WTC11 (cell line): ENCODE results near the gene LCNL1. TPM values are rescaled to one million over a fixed set of nuclear protein-coding genes. Genes with fewer than 3 reads are reported as not detected.

Experiments
- ATAC-seq: fragments of 200-7000 bp; cut with Tn5 transposase; 2 replicates; pipeline ENCODE4 v1.10.0; 2021; ENCODE audit warnings: mild to moderate bottlenecking, moderate library complexity
- CTCF ChIA-PET: fragments of 300-600 bp; sonication (Branson Sonifier 250); formaldehyde crosslinking; loops from one replicate; lab custom pipeline; 2021; ENCODE audit warnings: antibody characterized with exemption; lab: Charles Lee
- POLR2A ChIA-PET: fragments of 350-600 bp; sonication (Branson Sonifier 250); formaldehyde crosslinking; loops from one replicate; lab custom pipeline; 2021; ENCODE audit warnings: antibody characterized with exemption; lab: Charles Lee
- DNase-seq: peaks from one replicate; pipeline ENCODE4 v3.0.0; 2021; ENCODE audit warnings: low spot score
- H3K27ac Mint-ChIP-seq: 2 replicates; pipeline ENCODE4 v1.8.0; 2021; ENCODE audit warnings: mixed read lengths
- H3K27me3 Mint-ChIP-seq: 2 replicates; pipeline ENCODE4 v1.8.0; 2021; ENCODE audit warnings: low read depth, mild to moderate bottlenecking, moderate library complexity, mixed read lengths
- H3K36me3 Mint-ChIP-seq: 2 replicates; pipeline ENCODE4 v1.8.0; 2021; ENCODE audit warnings: mixed read lengths
- H3K4me1 Mint-ChIP-seq: 2 replicates; pipeline ENCODE4 v1.8.0; 2022; ENCODE audit warnings: mixed read lengths
- H3K4me3 Mint-ChIP-seq: 2 replicates; pipeline ENCODE4 v1.8.0; 2021; ENCODE audit warnings: mild to moderate bottlenecking, moderate library complexity, mixed read lengths
- H3K9me3 Mint-ChIP-seq: 2 replicates; pipeline ENCODE4 v1.8.0; 2021; ENCODE audit warnings: mixed read lengths
- ERG ChIP-seq: fragments of 250-450 bp; sonication (Bioruptor Pico); IDR thresholded peaks from 2 replicates; pipeline ENCODE4 v1.8.0; 2021; ENCODE audit warnings: mild to moderate bottlenecking
- ESRRA ChIP-seq: sonication (generic); formaldehyde crosslinking; IDR thresholded peaks from 2 replicates; pipeline ENCODE4 v1.8.1; 2022; ENCODE audit warnings: mild to moderate bottlenecking, missing genetic modification reagents, borderline replicate concordance
- ETV6 ChIP-seq: sonication (generic); formaldehyde crosslinking; IDR thresholded peaks from 2 replicates; pipeline ENCODE4 v1.8.1; 2022; ENCODE audit warnings: mild to moderate bottlenecking, missing genetic modification reagents
- FOXP1 ChIP-seq: sonication (generic); formaldehyde crosslinking; IDR thresholded peaks from 2 replicates; pipeline ENCODE4 v1.8.0; 2022; ENCODE audit warnings: missing genetic modification reagents, mild to moderate bottlenecking, moderate library complexity, borderline replicate concordance
- GRHL2 ChIP-seq: fragments of 250-450 bp; sonication (Bioruptor Pico); IDR thresholded peaks from 2 replicates; pipeline ENCODE4 v1.8.0; 2022; ENCODE audit warnings: mild to moderate bottlenecking, moderate library complexity; ENCODE audit not compliant: insufficient replicate concordance, severe bottlenecking
- GTF2I ChIP-seq: fragments of 250-450 bp; sonication (Bioruptor Pico); conservative IDR thresholded peaks from 2 replicates; pipeline ENCODE4 v1.4.0; 2021; ENCODE audit warnings: mild to moderate bottlenecking
- JUN ChIP-seq: sonication (generic); formaldehyde crosslinking; IDR thresholded peaks from 2 replicates; pipeline ENCODE4 v1.8.0; 2023; ENCODE audit warnings: mild to moderate bottlenecking, missing genetic modification reagents
- NFATC4 ChIP-seq: fragments of 250-450 bp; sonication (Bioruptor Pico); IDR thresholded peaks from 2 replicates; pipeline ENCODE4 v1.9.0; 2021; ENCODE audit warnings: mild to moderate bottlenecking
- NFE2L1 ChIP-seq: sonication (generic); formaldehyde crosslinking; IDR thresholded peaks from 2 replicates; pipeline ENCODE4 v1.8.1; 2023; ENCODE audit warnings: missing genetic modification reagents
- NR3C1 ChIP-seq: sonication (generic); formaldehyde crosslinking; conservative IDR thresholded peaks from 2 replicates; pipeline ENCODE4 v1.8.1; 2023; ENCODE audit warnings: low read depth, mild to moderate bottlenecking, missing genetic modification reagents
- TEAD1 ChIP-seq: sonication (generic); formaldehyde crosslinking; IDR thresholded peaks from 2 replicates; pipeline ENCODE4 v1.8.0; 2022; ENCODE audit warnings: mild to moderate bottlenecking, missing genetic modification reagents
- ZBTB21 ChIP-seq: sonication (generic); formaldehyde crosslinking; IDR thresholded peaks from 2 replicates; pipeline ENCODE4 v1.8.1; 2023; ENCODE audit warnings: mild to moderate bottlenecking, missing genetic modification reagents, borderline replicate concordance
- ZNF416 ChIP-seq: fragments of 250-450 bp; sonication (Bioruptor Pico); IDR thresholded peaks from 2 replicates; pipeline ENCODE4 v1.9.0; 2021; ENCODE audit warnings: mild to moderate bottlenecking, inconsistent platforms
- ZSCAN18 ChIP-seq: fragments of 250-450 bp; sonication (Bioruptor Pico); IDR thresholded peaks from 2 replicates; pipeline ENCODE4 v2.1.2; 2022; ENCODE audit warnings: mild to moderate bottlenecking, moderate library complexity
- total RNA-seq: library from RNA; stranded (reverse); gene quantifications from 3 replicates; pipeline ENCODE4 v1.2.3, GENCODE V29; 2021
- TF ChIP-seq, protein P1 (sequence below): sonication (generic); formaldehyde crosslinking; IDR thresholded peaks from 2 replicates; pipeline ENCODE4 v1.8.1; 2022; ENCODE audit warnings: missing genetic modification reagents, borderline replicate concordance
- TF ChIP-seq, protein P2 (sequence below): fragments of 250-450 bp; sonication (Bioruptor Pico); conservative IDR thresholded peaks from 2 replicates; pipeline ENCODE4 v1.9.0; 2021; ENCODE audit warnings: mild to moderate bottlenecking
- TF ChIP-seq, protein P3 (sequence below): sonication (generic); formaldehyde crosslinking; IDR thresholded peaks from 2 replicates; pipeline ENCODE4 v1.8.1; 2023; ENCODE audit warnings: mild to moderate bottlenecking, missing genetic modification reagents

Gene LCNL1
- total RNA-seq, 1 experiment from 2014 or later = 0.50 TPM

- H3K9me3 Mint-ChIP-seq = no peaks in the 10 kb centered on the region
- H3K4me3 Mint-ChIP-seq = no peak overlapping the region
- TF ChIP-seq NR3C1 = no peak
These were observed 1.1 kb upstream of the LCNL1 start for GRCh38 chr9:136981588-136982231.

DNA sequence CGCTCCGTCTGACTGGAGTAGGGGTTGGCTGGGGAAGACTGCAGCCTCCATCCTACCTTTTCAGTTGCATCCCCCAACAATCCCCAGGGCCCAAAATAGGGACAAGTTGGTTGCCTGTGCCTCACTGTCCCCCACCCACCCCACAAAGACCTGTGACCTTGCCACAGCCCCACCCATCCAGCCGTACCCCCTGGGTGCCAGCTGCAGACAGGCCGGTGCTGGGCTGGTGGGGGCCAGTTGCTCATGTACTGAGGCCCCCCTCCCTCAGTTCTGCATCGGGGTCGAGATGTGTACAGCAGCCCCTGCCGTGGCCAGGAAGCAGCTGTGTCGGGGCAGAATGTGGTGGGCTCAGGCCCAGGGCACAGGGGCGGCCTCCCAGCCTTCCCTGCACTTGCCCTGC, 374 bp downstream of the LCNL1 start:
- Mint-ChIP-seq H3K27me3 (peaks cover 28% of the 10 kb centered on the region), H3K4me3 (no peak overlapping the region), H3K4me1 (no peaks in the 10 kb centered on the region), H3K27ac (no peak overlapping the region)
- ATAC-seq (no peak), DNase-seq (no peak)
- CTCF ChIA-PET = interaction anchor here (1.8 kb wide), 1 partner anchor 9 kb away, joined by 8 read pairs; the partner anchor contains the start of gene PAXX
- TF ChIP-seq, protein P1, sequence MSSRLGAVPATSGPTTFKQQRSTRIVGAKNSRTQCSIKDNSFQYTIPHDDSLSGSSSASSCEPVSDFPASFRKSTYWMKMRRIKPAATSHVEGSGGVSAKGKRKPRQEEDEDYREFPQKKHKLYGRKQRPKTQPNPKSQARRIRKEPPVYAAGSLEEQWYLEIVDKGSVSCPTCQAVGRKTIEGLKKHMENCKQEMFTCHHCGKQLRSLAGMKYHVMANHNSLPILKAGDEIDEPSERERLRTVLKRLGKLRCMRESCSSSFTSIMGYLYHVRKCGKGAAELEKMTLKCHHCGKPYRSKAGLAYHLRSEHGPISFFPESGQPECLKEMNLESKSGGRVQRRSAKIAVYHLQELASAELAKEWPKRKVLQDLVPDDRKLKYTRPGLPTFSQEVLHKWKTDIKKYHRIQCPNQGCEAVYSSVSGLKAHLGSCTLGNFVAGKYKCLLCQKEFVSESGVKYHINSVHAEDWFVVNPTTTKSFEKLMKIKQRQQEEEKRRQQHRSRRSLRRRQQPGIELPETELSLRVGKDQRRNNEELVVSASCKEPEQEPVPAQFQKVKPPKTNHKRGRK = no peak
- TF ChIP-seq TEAD1 = no peak
- no peak for TF ChIP-seq GTF2I
- TF ChIP-seq ETV6 (CRISPR knock-in tag) = no peak
- TF ChIP-seq, all 79 proteins: peak for 0
- Mint-ChIP-seq H3K9me3 (no peaks in the 10 kb centered on the region), H3K36me3 (no peaks in the 10 kb centered on the region)
- POLR2A ChIA-PET = no interaction called here

More at GRCh38 chr9:136981588-136982231, 1.1 kb upstream of the LCNL1 start:
- DNase-seq = no peak
- no peak overlapping the region for H3K27ac Mint-ChIP-seq
- H3K36me3 Mint-ChIP-seq = no peaks in the 10 kb centered on the region
- H3K27me3 Mint-ChIP-seq = peaks cover 20% of the 10 kb centered on the region
- POLR2A ChIA-PET = no interaction called here
- no peak for ATAC-seq
- CTCF ChIA-PET = interaction anchor here (0.9 to 1.9 kb wide), 6 partner anchors 10 to 86 kb away, joined by 3 to 10 read pairs (median 7); partner anchors contain the start of genes NPDC1 and PAXX
- H3K4me1 Mint-ChIP-seq = peaks cover 3% of the 10 kb centered on the region; the same call in 1 of the 2 replicates

DNA sequence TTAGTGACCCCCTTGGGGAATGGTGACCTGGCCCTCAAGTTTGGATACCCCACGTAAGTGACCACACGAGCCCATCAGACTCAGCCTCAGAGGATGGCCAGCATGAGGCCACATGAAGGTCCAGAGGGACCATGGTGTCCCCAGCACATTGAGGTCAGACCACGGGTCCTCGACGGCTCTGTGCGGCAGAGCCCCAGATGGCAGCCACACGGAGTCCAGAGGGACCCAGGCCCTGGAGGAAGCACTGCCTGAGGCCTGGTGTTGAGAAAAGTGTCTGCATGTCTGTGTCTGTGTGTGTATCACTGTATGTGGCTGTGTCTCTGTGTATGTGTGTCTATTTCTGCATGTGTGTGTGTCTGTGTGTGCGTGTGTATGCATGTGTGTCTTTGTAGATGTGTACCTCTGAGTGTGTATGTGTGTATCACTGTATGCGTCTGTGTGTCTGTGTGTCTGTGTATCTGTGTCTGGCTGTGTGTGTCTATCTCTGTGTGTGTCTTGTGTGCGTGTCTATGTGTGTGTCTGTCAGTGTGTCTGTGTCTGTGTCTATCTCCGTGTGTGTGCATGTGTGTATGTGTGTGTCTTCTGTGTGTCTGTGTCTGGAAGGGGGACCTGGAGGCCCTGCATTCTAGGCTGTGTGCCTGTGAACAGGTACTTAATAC, 992 bp downstream of the LCNL1 start:
- DNase-seq (no peak), ATAC-seq (no peak)
- ChIA-PET CTCF (no interaction called here), POLR2A (no interaction called here)
- Mint-ChIP-seq H3K9me3 (no peaks in the 10 kb centered on the region), H3K27ac (peak overlapping the region; percentile 4), H3K27me3 (peaks cover 31% of the 10 kb centered on the region), H3K4me1 (no peaks in the 10 kb centered on the region), H3K4me3 (no peak overlapping the region), H3K36me3 (no peaks in the 10 kb centered on the region)
- TF ChIP-seq, protein P2, sequence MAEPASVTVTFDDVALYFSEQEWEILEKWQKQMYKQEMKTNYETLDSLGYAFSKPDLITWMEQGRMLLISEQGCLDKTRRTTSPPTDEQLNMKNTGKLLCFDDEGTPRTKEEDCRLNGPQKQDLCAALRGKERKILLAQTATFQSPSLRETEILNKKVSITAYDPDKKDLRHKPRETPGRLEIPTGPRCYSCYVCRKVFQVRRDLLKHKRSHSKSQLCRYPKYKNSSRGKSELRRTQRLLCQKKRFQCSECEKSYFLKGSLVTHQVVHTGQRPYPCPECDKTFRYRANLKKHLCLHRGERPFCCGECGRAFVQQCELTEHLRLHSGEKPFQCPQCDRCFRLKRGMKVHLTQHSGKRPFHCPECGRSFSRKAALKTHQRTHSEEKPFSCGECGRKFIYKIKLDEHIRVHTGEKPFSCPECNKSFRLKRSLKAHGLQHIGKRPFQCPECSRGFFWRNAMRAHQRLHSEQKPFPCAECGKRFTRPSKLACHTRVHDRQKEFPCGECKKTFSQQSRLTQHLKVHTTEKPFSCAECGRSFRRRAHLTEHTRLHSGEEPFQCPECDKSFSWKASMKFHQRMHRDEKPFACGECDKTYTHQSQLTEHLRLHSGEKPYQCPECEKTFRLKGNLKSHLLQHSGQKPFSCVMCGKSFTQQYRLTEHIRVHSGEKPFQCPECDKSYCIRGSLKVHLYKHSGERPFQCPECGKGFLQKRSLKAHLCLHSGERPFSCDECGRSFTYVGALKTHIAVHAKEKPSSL (CRISPR knock-in tag) = no peak
- TF ChIP-seq ESRRA (CRISPR knock-in tag) (no peak), ZNF416 (CRISPR knock-in tag) (no peak), JUN (CRISPR knock-in tag) (no peak), ERG (no peak), GRHL2 (CRISPR knock-in tag) (no peak), ZSCAN18 (CRISPR knock-in tag) (no peak), NFE2L1 (CRISPR knock-in tag) (no peak), TEAD1 (no peak), FOXP1 (CRISPR knock-in tag) (no peak), NFATC4 (CRISPR knock-in tag) (no peak), ZBTB21 (CRISPR knock-in tag) (no peak)
- TF ChIP-seq, protein P3, sequence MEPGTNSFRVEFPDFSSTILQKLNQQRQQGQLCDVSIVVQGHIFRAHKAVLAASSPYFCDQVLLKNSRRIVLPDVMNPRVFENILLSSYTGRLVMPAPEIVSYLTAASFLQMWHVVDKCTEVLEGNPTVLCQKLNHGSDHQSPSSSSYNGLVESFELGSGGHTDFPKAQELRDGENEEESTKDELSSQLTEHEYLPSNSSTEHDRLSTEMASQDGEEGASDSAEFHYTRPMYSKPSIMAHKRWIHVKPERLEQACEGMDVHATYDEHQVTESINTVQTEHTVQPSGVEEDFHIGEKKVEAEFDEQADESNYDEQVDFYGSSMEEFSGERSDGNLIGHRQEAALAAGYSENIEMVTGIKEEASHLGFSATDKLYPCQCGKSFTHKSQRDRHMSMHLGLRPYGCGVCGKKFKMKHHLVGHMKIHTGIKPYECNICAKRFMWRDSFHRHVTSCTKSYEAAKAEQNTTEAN (CRISPR knock-in tag) = no peak
